ENCODE results near the gene KCP. TPM values are rescaled to one million over a fixed set of nuclear protein-coding genes. Genes with fewer than 3 reads are reported as not detected.

Gene KCP
- total and polyA plus RNA-seq, 4 donors = 0.15 to 6.1 (median 2.1) TPM; not detected in 1

GRCh38 chr7:128849804-128850490 lies 60.6 kb downstream of the KCP start:
- DNase-seq = no peak
- no peaks in the 10 kb centered on the region for H3K27me3 ChIP-seq (ENCODE audit: control insufficient read depth in 1 of 2, insufficient read depth in 2 of 2, low read length in 1 of 2)
- intact Hi-C loops (cut with DNase I) = no loop called here

GRCh38 chr7:128849156-128849515 lies 61.4 kb downstream of the KCP start:
- Histone ChIP-seq H3K27me3 (ENCODE audit: control insufficient read depth in 1 of 2, insufficient read depth in 2 of 2, low read length in 1 of 2) (no peaks in the 10 kb centered on the region), H3K4me3 (ENCODE audit: low read length in 2 of 2) (no peak overlapping the region), H3K9me3 (ENCODE audit: control insufficient read depth, low read length) (no peaks in the 10 kb centered on the region), H3K4me1 (ENCODE audit: control insufficient read depth in 1 of 2, insufficient read depth in 2 of 2, low read length in 2 of 2) (no peaks in the 10 kb centered on the region), H3K36me3 (ENCODE audit: control insufficient read depth in 1 of 2, insufficient read depth in 2 of 2, low read length in 1 of 2) (peaks cover 4 to 12% of the 10 kb centered on the region in 2 donors), H3K27ac (ENCODE audit: low read depth in 1 of 2, low read length in 2 of 2) (no peak overlapping the region)
- intact Hi-C loops (cut with DNase I) = no loop called here
- 94% methylated on average over 16 of the region's 16 CpGs for WGBS, 2 donors
- DNase-seq = peak in 1 of 2 donors; percentile 32
- ATAC-seq (ENCODE audit: low FRiP score) = no peak

More at GRCh38 chr7:128849804-128850490, 60.6 kb downstream of the KCP start:
- H3K4me3 ChIP-seq (ENCODE audit: low read length in 2 of 2) = no peak overlapping the region
- H3K36me3 ChIP-seq (ENCODE audit: control insufficient read depth in 1 of 2, insufficient read depth in 2 of 2, low read length in 1 of 2) = peaks cover 4 to 16% of the 10 kb centered on the region in 2 donors
- WGBS, 2 donors = 91 to 93% methylated on average over 17 to 18 of the region's 18 CpGs
- H3K4me1 ChIP-seq (ENCODE audit: control insufficient read depth in 1 of 2, insufficient read depth in 2 of 2, low read length in 2 of 2) = no peaks in the 10 kb centered on the region
- no peak overlapping the region for H3K27ac ChIP-seq (ENCODE audit: low read depth in 1 of 2, low read length in 2 of 2)
- H3K9me3 ChIP-seq (ENCODE audit: control insufficient read depth, low read length) = no peaks in the 10 kb centered on the region
- ATAC-seq (ENCODE audit: low FRiP score) = no peak

GRCh38 chr7:128848289-128849155 lies 62.0 kb downstream of the KCP start:
- ATAC-seq (ENCODE audit: low FRiP score) (no peak), DNase-seq (peak in 1 of 2 donors; percentile 40)
- intact Hi-C loops (cut with DNase I) = no loop called here
- Histone ChIP-seq H3K27ac (ENCODE audit: low read depth in 1 of 2, low read length in 2 of 2) (no peak overlapping the region), H3K9me3 (ENCODE audit: control insufficient read depth, low read length) (no peaks in the 10 kb centered on the region), H3K4me3 (ENCODE audit: low read length in 2 of 2) (no peak overlapping the region), H3K27me3 (ENCODE audit: control insufficient read depth in 1 of 2, insufficient read depth in 2 of 2, low read length in 1 of 2) (no peaks in the 10 kb centered on the region), H3K36me3 (ENCODE audit: control insufficient read depth in 1 of 2, insufficient read depth in 2 of 2, low read length in 1 of 2) (peaks cover 4 to 8% of the 10 kb centered on the region in 2 donors), H3K4me1 (ENCODE audit: control insufficient read depth in 1 of 2, insufficient read depth in 2 of 2, low read length in 2 of 2) (no peaks in the 10 kb centered on the region)
- 90 to 91% methylated on average over 31 of the region's 31 CpGs for WGBS, 2 donors

- DNase-seq (peak in 1 of 2 donors; percentile 44), ATAC-seq (ENCODE audit: low FRiP score) (no peak)
- no peak overlapping the region for H3K27ac ChIP-seq (ENCODE audit: low read depth in 1 of 2, low read length in 2 of 2)
- intact Hi-C loops (cut with DNase I) = no loop called here
- no peaks in the 10 kb centered on the region for H3K4me1 ChIP-seq (ENCODE audit: control insufficient read depth in 1 of 2, insufficient read depth in 2 of 2, low read length in 2 of 2)
- H3K4me3 ChIP-seq (ENCODE audit: low read length in 2 of 2) = no peak overlapping the region
- no peaks in the 10 kb centered on the region for H3K9me3 ChIP-seq (ENCODE audit: control insufficient read depth, low read length)
- H3K36me3 ChIP-seq (ENCODE audit: control insufficient read depth in 1 of 2, insufficient read depth in 2 of 2, low read length in 1 of 2) = peaks cover 4 to 8% of the 10 kb centered on the region in 2 donors
- WGBS, 2 donors = 93 to 94% methylated on average over 13 to 17 of the region's 17 CpGs
- no peaks in the 10 kb centered on the region for H3K27me3 ChIP-seq (ENCODE audit: control insufficient read depth in 1 of 2, insufficient read depth in 2 of 2, low read length in 1 of 2)
Measured at GRCh38 chr7:128847721-128848211, 62.7 kb downstream of the KCP start.

- no peak overlapping the region for H3K27ac ChIP-seq (ENCODE audit: low read depth in 1 of 2, low read length in 2 of 2)
- intact Hi-C loops (cut with DNase I) = no loop called here
- no peak for DNase-seq
- no peak overlapping the region for H3K4me3 ChIP-seq (ENCODE audit: low read length in 2 of 2)
- H3K9me3 ChIP-seq (ENCODE audit: control insufficient read depth, low read length) = no peaks in the 10 kb centered on the region
- no peaks in the 10 kb centered on the region for H3K4me1 ChIP-seq (ENCODE audit: control insufficient read depth in 1 of 2, insufficient read depth in 2 of 2, low read length in 2 of 2)
- peaks cover 0 to 10% of the 10 kb centered on the region in 2 donors for H3K36me3 ChIP-seq (ENCODE audit: control insufficient read depth in 1 of 2, insufficient read depth in 2 of 2, low read length in 1 of 2)
- 83 to 88% methylated on average over 14 of the region's 14 CpGs for whole genome bisulfite sequencing, 2 donors
- no peak for ATAC-seq (ENCODE audit: low FRiP score)
- no peaks in the 10 kb centered on the region for H3K27me3 ChIP-seq (ENCODE audit: control insufficient read depth in 1 of 2, insufficient read depth in 2 of 2, low read length in 1 of 2)
Measured at GRCh38 chr7:128846781-128847444, 63.6 kb downstream of the KCP start.

GRCh38 chr7:128845987-128846386 lies 64.5 kb downstream of the KCP start:
- Histone ChIP-seq H3K36me3 (ENCODE audit: control insufficient read depth in 1 of 2, insufficient read depth in 2 of 2, low read length in 1 of 2) (peaks cover 0 to 9% of the 10 kb centered on the region in 2 donors), H3K9me3 (ENCODE audit: control insufficient read depth, low read length) (no peaks in the 10 kb centered on the region), H3K4me1 (ENCODE audit: control insufficient read depth in 1 of 2, insufficient read depth in 2 of 2, low read length in 2 of 2) (no peaks in the 10 kb centered on the region), H3K27me3 (ENCODE audit: control insufficient read depth in 1 of 2, insufficient read depth in 2 of 2, low read length in 1 of 2) (no peaks in the 10 kb centered on the region), H3K27ac (ENCODE audit: low read depth in 1 of 2, low read length in 2 of 2) (no peak overlapping the region), H3K4me3 (ENCODE audit: low read length in 2 of 2) (no peak overlapping the region)
- intact Hi-C loops (cut with DNase I) = no loop called here
- WGBS, 2 donors = 83 to 86% methylated on average over 19 of the region's 19 CpGs
- no peak for ATAC-seq (ENCODE audit: low FRiP score)
- DNase-seq = peak; percentile 48 to 76

- no peak for ATAC-seq (ENCODE audit: low FRiP score)
- Histone ChIP-seq H3K4me3 (ENCODE audit: low read length in 2 of 2) (no peak overlapping the region), H3K27ac (ENCODE audit: low read depth in 1 of 2, low read length in 2 of 2) (no peak overlapping the region), H3K27me3 (ENCODE audit: control insufficient read depth in 1 of 2, insufficient read depth in 2 of 2, low read length in 1 of 2) (no peaks in the 10 kb centered on the region), H3K36me3 (ENCODE audit: control insufficient read depth in 1 of 2, insufficient read depth in 2 of 2, low read length in 1 of 2) (peaks cover 0 to 6% of the 10 kb centered on the region in 2 donors), H3K9me3 (ENCODE audit: control insufficient read depth, low read length) (no peaks in the 10 kb centered on the region), H3K4me1 (ENCODE audit: control insufficient read depth in 1 of 2, insufficient read depth in 2 of 2, low read length in 2 of 2) (no peaks in the 10 kb centered on the region)
- intact Hi-C loops (cut with DNase I) = no loop called here
- WGBS, 2 donors = 80 to 87% methylated on average over 5 of the region's 5 CpGs
- no peak for DNase-seq
Measured at GRCh38 chr7:128845475-128845874, 65.0 kb downstream of the KCP start.

- H3K4me3 ChIP-seq (ENCODE audit: low read length in 2 of 2) = no peak overlapping the region
- peaks cover 0 to 9% of the 10 kb centered on the region in 2 donors for H3K36me3 ChIP-seq (ENCODE audit: control insufficient read depth in 1 of 2, insufficient read depth in 2 of 2, low read length in 1 of 2)
- 92 to 93% methylated on average over 25 of the region's 25 CpGs for WGBS, 2 donors
- no peaks in the 10 kb centered on the region for H3K9me3 ChIP-seq (ENCODE audit: control insufficient read depth, low read length)
- intact Hi-C loops (cut with DNase I) = loop anchor here in 1 of 2 donors (1.0 kb wide), 1 partner anchor 14 kb away; no protein-coding TSS in a partner anchor
- no peak overlapping the region for H3K27ac ChIP-seq (ENCODE audit: low read depth in 1 of 2, low read length in 2 of 2)
- no peaks in the 10 kb centered on the region for H3K4me1 ChIP-seq (ENCODE audit: control insufficient read depth in 1 of 2, insufficient read depth in 2 of 2, low read length in 2 of 2)
- DNase-seq (peak; percentile 41 to 75), ATAC-seq (ENCODE audit: low FRiP score) (no peak)
- no peaks in the 10 kb centered on the region for H3K27me3 ChIP-seq (ENCODE audit: control insufficient read depth in 1 of 2, insufficient read depth in 2 of 2, low read length in 1 of 2)
Measured at GRCh38 chr7:128844777-128845311, 65.7 kb downstream of the KCP start.

Measured in aorta (tissue), 5 donors.